HG02571 (cell line): ENCODE results near the gene RAPGEF2.
"Not testable (repeated sequence)": the region's sequence is repeated elsewhere in the genome, so short reads cannot be mapped to it uniquely, and the experiment has no call there.

ENCODE experiments used
- ATAC-seq: cut with Tn5 transposase; IDR thresholded peaks from one replicate; pipeline ENCODE4 v1.9.1; 2021; ENCODE audit warnings: mild to moderate bottlenecking, moderate library complexity; ENCODE audit not compliant: unreplicated experiment

Gene RAPGEF2

GRCh38 chr4:159097144-159097543, 5.7 kb upstream of the RAPGEF2 start:
- no peak for ATAC-seq

GRCh38 chr4:159097785-159098184, 5.1 kb upstream of the RAPGEF2 start:
- ATAC-seq = no peak

GRCh38 chr4:159098482-159099127, 4.3 kb upstream of the RAPGEF2 start:
- ATAC-seq = no peak

GRCh38 chr4:159101988-159102621, 774 bp upstream of the RAPGEF2 start:
- no peak for ATAC-seq

DNA sequence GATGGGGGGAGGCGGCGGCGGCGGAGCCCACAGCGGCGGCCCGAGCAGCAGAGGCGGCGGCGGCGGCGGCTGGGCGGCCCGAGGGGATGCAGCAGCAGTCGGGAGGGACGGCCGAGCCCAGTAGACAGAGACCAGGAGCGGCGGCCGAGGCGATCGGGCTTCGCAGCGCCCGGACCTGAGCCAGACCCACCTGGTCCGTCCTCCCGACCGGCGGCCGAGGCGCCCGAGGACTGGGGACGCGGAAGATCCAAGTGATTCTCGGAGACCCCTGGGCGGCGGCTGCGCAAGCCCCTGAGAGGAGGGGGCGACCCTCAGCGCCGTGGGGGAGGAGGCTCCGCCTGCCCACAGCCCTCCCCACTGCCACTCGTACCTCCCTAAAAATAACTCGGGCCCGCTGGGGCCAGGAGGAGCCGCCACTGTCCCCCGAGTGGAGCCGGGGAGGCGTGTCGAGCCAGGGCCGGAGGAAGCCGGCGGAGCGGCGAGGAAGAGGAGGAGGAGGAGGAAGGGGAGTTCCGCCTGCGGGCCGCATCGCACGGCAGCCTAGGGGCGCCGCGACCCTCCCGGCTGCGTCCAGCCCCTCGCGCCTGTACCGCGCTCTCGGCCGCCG, 608 bp downstream of the RAPGEF2 start:
- peak; percentile 31 for ATAC-seq

DNA sequence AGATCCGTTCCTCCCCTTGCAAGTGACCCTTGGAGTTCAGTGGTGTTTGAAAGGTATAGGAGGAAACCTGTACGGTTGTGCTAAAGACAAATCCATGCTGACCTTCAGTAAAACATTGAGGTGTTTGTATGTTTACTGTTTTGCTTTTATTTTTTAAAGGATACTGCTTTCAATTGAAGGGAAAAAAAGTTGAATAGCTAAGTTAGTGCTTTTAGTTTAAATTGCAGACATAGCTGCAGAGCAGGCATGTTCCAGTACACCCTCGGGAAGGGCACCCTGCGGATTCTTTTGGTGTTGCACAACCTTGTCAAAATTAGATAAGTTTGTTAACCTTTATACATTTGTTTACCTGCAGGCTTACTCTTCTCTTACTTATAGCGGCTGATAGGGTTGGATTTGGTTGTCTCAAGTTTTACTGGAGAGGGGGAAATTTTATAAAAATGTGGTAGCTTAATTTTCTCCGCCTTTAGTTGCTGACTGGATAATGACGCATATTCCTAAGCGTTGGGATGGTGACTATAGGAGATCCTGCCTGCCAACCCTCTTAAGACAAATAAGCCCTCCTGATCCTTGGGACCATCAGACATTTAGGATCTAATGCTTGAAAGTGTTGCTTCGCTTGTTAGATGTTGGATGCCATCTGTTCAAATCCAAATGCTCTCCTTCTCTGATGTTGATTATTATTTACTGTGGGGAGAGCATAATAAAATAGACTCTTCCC, 2.0 kb downstream of the RAPGEF2 start:
- no peak for ATAC-seq

- no peak for ATAC-seq
These were observed 2.9 kb downstream of the RAPGEF2 start for GRCh38 chr4:159105761-159106243.

GRCh38 chr4:159106636-159107035, 3.8 kb downstream of the RAPGEF2 start:
- no peak for ATAC-seq

- ATAC-seq = no peak
These were observed 4.5 kb downstream of the RAPGEF2 start for GRCh38 chr4:159107203-159107925.

DNA sequence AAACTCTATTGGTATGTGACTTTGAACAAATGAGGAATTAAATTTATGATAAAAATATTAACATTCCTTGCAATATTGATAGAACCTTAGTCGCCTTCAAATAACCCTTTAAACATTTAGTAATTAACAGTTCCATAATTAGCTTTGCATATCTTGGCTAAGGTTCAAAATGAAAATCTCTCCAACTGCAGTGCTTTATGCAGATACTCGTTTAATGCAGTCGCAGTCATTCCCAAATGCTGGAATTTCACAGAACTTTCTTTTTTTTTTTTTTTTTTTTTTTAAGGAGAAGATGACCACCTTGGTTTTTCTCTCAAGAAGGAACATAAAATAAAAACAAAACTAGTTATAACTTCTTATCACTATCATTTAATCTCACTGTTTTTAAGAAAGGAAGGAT, 5.2 kb downstream of the RAPGEF2 start:
- no peak for ATAC-seq

GRCh38 chr4:159110961-159111360, 8.1 kb downstream of the RAPGEF2 start:
- ATAC-seq = no peak

- no peak for ATAC-seq
These were observed 8.5 kb downstream of the RAPGEF2 start for GRCh38 chr4:159111416-159111815.

- ATAC-seq = not testable (repeated sequence)
These were observed 10.5 kb downstream of the RAPGEF2 start for GRCh38 chr4:159113366-159113765.

DNA sequence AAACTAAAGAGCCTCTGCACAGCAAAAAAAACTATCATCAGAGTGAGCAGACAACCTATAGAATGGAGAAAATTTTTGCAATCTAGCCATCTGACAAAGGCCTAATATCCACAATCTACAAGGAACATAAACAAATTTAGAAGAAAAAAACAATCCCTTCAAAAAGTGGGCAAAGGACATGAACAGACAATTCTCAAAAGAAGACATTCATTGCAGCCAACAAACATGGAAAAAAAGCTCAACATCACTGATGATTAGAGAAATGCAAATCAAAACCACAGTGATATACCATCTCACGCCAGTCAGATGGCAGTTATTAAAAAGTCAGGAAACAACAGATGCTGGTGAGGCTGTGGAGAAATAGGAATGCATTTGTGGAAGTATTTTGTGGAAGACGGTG, 13.2 kb downstream of the RAPGEF2 start:
- ATAC-seq = not testable (repeated sequence)

DNA sequence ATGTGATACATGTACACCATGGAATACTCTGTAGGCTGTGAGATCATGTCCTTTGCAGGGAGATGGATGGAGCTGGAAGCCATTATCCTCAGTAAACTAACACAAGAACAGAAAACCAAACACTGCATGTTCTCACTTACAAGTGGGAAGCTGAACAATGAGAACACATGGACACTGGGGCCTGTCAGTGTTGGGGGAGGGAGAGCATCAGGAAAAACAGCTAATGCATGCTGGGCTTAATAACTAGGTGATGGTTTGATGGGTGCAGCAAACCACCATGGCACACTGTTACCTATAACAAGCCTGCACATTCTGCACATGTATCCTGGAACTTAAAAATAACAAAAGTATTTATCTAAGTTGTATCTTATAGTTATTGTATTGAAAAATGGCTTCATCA, 13.8 kb downstream of the RAPGEF2 start:
- ATAC-seq = not testable (repeated sequence)

DNA sequence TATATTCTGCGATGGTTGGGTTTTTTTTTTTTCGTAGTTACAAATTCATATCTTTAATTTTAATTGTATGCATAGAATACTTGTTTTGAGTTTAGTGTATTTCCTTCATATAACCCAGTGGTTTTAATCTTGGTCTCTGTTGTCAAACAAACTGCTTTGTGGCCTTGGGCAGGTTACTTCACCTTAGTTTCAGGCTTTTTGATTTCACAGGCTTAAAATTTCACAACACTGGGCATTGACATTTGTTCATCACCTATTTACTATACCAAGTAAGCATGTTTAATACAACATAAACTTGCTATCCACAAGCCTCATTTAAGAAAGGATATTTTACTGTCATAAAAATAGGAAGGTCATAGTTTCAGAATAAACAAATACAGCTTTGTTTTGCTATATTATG, 14.7 kb downstream of the RAPGEF2 start:
- no peak for ATAC-seq

DNA sequence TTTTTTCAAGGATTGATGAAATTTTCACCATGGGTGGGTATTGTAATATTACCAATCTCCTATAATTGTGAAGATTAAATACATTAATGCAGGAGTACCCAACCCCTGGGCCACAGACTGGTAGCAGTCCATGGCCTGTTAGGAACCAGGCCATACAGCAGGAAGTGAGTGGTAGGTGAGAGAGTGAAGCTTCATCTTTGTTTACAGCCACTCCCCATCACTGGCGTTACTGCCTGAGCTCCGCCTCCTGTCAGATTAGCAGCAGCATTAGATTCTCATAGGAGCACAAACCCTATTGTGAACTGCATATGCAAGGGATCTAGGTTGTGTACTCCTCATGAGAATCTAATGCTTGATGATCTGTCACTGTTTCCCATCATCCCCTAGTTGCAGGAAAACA, 15.1 kb downstream of the RAPGEF2 start:
- no peak for ATAC-seq

GRCh38 chr4:159121371-159121770, 18.5 kb downstream of the RAPGEF2 start:
- ATAC-seq = no peak

DNA sequence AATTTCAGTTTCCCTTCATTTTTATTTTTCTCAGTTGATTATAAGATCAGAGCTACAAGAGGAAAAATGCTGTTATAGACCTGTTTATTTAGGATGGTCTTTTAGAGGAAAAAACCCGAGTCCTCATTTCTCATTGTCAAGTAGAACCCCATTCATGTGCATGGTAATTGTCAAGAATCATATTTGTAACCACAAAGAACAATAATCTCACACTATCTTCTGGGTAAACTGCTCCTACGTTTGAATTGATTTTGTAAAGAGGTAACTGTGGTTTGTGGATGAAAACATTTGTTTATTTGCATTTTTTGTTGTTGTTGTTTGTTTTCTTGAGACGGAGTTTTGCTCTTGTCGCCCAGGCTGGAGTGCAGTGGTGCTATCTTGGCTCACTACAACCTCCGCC, 23.8 kb downstream of the RAPGEF2 start:
- ATAC-seq = no peak

DNA sequence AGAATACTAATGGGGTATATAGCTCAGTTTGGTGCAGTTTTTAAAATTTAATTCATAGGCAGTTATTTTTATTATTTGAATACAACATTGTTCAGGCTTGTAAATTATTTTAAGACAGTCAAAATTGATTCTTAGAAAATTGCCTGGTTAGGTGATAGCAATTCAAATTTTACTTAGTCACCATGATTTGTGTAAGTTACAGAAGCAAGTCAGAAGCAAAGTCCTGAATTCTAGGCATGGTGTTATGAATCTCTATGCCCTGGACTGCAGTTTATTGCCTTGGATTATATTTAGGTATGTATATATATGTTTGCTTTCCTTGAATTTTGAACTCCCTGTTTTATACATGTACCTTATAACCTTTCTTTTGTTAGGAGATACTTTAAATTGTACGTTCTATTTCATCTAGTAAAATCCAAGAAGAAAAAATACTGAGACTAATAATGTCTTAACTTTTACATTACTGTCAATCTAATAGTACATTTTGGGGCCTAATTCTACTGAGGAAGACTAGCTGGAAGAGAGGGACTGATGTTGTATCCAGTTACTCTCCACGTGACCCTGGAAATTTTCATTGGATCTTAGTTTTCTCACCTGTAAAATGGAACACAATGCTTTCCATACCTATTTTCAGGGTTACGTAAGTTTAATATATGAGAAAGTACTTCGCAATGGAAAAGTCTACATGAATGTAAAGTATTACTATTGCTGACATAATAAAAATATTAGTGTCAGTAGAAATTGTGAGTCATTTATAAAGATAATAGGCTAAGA, 25.1 kb downstream of the RAPGEF2 start:
- no peak for ATAC-seq
